Heart right ventricle (tissue), 16 donors: Measurements from ENCODE around the gene ALDOA. TPM values are rescaled to one million over a fixed set of nuclear protein-coding genes. Genes with fewer than 3 reads are reported as not detected.
"Not testable (repeated sequence)": the region's sequence is repeated elsewhere in the genome, so short reads cannot be mapped to it uniquely, and the experiment has no call there.

Experiments
- ATAC-seq, 8 donors: fragments of 200-7000 bp; cut with Tn5 transposase; one replicate each; pipeline ENCODE4 v1.9.1; 2020; ENCODE audit warnings: mild to moderate bottlenecking in 8 of 8, moderate library complexity in 8 of 8, moderate number of reproducible peaks in 1 of 8
- DNase-seq, 2 donors: peaks; one replicate each; pipeline ENCODE4 v3.0.0-alpha.2; 2020
- H3K27ac ChIP-seq, 10 donors: fragments of 200-600 bp; sonication (generic) in 2 of 10; one replicate each; pipeline versions ENCODE4 v1.5.0 to v1.8.0; 2020 to 2022; ENCODE audit warnings: mild to moderate bottlenecking in 3 of 10
- H3K27me3 ChIP-seq, 7 donors: fragments of 200-600 bp; one replicate each; pipeline ENCODE4 v1.8.0; 2021 to 2022; ENCODE audit warnings: mild to moderate bottlenecking in 2 of 7
- H3K36me3 ChIP-seq, 9 donors: fragments of 200-600 bp; sonication (generic) in 1 of 9; one replicate each; pipeline versions ENCODE4 v1.5.0 to v1.8.0; 2020 to 2022; ENCODE audit warnings: mild to moderate bottlenecking in 2 of 9
- H3K4me1 ChIP-seq, 9 donors: fragments of 200-600 bp; sonication (generic) in 1 of 9; one replicate each; pipeline versions ENCODE4 v1.5.0 to v1.8.0; 2020 to 2022; ENCODE audit warnings: mild to moderate bottlenecking in 4 of 9
- H3K4me3 ChIP-seq, 10 donors: fragments of 200-600 bp; sonication (generic) in 2 of 10; one replicate each; pipeline versions ENCODE4 v1.5.0 to v1.8.0; 2020 to 2022; ENCODE audit warnings: mild to moderate bottlenecking in 7 of 10, moderate library complexity in 2 of 10
- H3K9me3 ChIP-seq, 11 donors: fragments of 200-600 bp in 10 of 11; sonication (generic) in 2 of 11; one replicate each; pipeline versions ENCODE4 v1.5.0 to v1.8.0; 2013 to 2022; ENCODE audit warnings: mild to moderate bottlenecking in 2 of 11, control low read depth in 1 of 11, moderate library complexity in 1 of 11
- WGBS, 2 donors: extraction: QIAGEN DNeasy Blood & Tissue Kit; methylation state at CpG; one replicate each; pipeline ENCODE4 v1.1.7; 2013; ENCODE audit warnings: inconsistent platforms in 1 of 2; 5-methylcytosine and 5-hydroxymethylcytosine counted together
- intact Hi-C, 10 donors: fragments of 100-400 bp; cut with DNase I; formaldehyde crosslinking; loops; one replicate each; pipeline versions ENCODE4 v1.11.1 to v1.14.2; 2022
- long read RNA-seq, 3 donors: library from polyadenylated mRNA; unstranded; transcript quantifications; one replicate each; pipeline ENCODE4 v2.0.0, GENCODE V29; 2020 to 2021
- polyA plus RNA-seq, 2 donors: library from polyadenylated mRNA; stranded (reverse); fragments of 200-250 nt; gene quantifications; one replicate each; pipeline ENCODE4 v1.2.3, GENCODE V29; 2013
- total RNA-seq, 10 donors: library from RNA; stranded (reverse); fragmentation: NEBNext Ultra II Directional in 3 of 10; extraction: Animal tissue kit (Norgen Biotek cat#: 25700) in 3 of 10; gene quantifications; one replicate each; pipeline versions ENCODE4 v1.2.1 to v1.2.4, GENCODE V29; 2021 to 2023
- TF ChIP-seq, protein P1 (sequence below), 9 donors: fragments of 200-600 bp; sonication (generic) in 2 of 9; IDR thresholded peaks; one replicate each; pipeline versions ENCODE4 v1.5.0 to v1.8.0; 2021 to 2022; ENCODE audit warnings: antibody characterized with exemption in 9 of 9, mild to moderate bottlenecking in 5 of 9, moderate library complexity in 1 of 9
- donor health status: Arrhythmogenic right ventricular cardiomyopathy.
- donor health status: ischemic (EF 13 %, LVEDD 7.1; RV severe dilation, severe dysfunction).
- donor health status: healthy with polysubstance abuse.
- donor health status: DM: no; HTN: yes; CAD: no.
- donor health status: DM: no; HTN: no; CAD: no.
- donor health status: ischemic (EF 25% LVEDD 6.9; RV normal size, moderate dysfunction).
- donor health status: ischemic (EF 25% LVEDD 5.7; RV mildly dilated, moderate dysfunction).
- donor health status: healthy.
- donor health status: DM: yes; HTN: yes; CAD: no.
- donor health status: Ischemic cardiomyopathy.
- donor health status: ischemic (EF 35%, LVEDD 5.7; RV mildly dilated, moderate dysfunction).
- donor health status: nonischemic (EF 11% LVEDD 7.7; RV severe dilation, severe dysfunction).
- donor health status: DM: yes; HTN: yes; CAD: no.
- donor health status: PGD.
- donor health status: ischemic (EF 29% LVEDD 5.4; RV normal size, mild dysfunction).
- donor health status: nonischemic (EF 23%, LVEDD 6.1; RV moderate dilation, normal function).

ALDOA gene
- total RNA-seq = 1,000 to 10,000 TPM; 3,057 to 4,582 (median 3,914) TPM
- 1,000 to 10,000 TPM; 2,873 to 3,079 TPM for polyA plus RNA-seq
- long read RNA-seq, donor 1, transcript ALDOA-202 (9 exons, 1,603 nt) = minor isoform, 22 of 4,028 reads
- long read RNA-seq, donor 1, transcript ALDOA-206 (9 exons, 1,550 nt) = minor isoform, 266 of 4,028 reads
- long read RNA-seq, donor 1, transcript ALDOA-219 (8 exons, 1,499 nt) = minor isoform, 15 of 4,028 reads
- long read RNA-seq, donor 1, transcript ALDOA-209 (9 exons, 1,579 nt) = major isoform, 3,548 of 4,028 reads
- long read RNA-seq, donor 1, partial matches to known transcripts = 4 of 4,028 reads
- long read RNA-seq, donor 1, other reads (novel, unspliced or antisense) = 156 of 4,028 reads
- long read RNA-seq, donor 2, transcript ALDOA-202 (9 exons, 1,603 nt) = minor isoform, 24 of 5,350 reads
- long read RNA-seq, donor 2, transcript ALDOA-206 (9 exons, 1,550 nt) = minor isoform, 319 of 5,350 reads
- long read RNA-seq, donor 2, transcript ALDOA-219 (8 exons, 1,499 nt) = minor isoform, 17 of 5,350 reads
- long read RNA-seq, donor 2, transcript ALDOA-209 (9 exons, 1,579 nt) = major isoform, 4,775 of 5,350 reads
- long read RNA-seq, donor 2, partial matches to known transcripts = 3 of 5,350 reads
- long read RNA-seq, donor 2, other reads (novel, unspliced or antisense) = 189 of 5,350 reads
- long read RNA-seq, donor 3, transcript ALDOA-209 (9 exons, 1,579 nt) = major isoform, 11,009 of 11,759 reads
- long read RNA-seq, donor 3, transcript ALDOA-201 (9 exons, 1,447 nt) = minor isoform, 18 of 11,759 reads
- long read RNA-seq, donor 3, transcript ALDOA-202 (9 exons, 1,603 nt) = minor isoform, 34 of 11,759 reads
- long read RNA-seq, donor 3, transcript ALDOA-206 (9 exons, 1,550 nt) = minor isoform, 639 of 11,759 reads
- long read RNA-seq, donor 3, partial matches to known transcripts = 21 of 11,759 reads
- long read RNA-seq, donor 3, other reads (novel, unspliced or antisense) = 7 of 11,759 reads

DNA sequence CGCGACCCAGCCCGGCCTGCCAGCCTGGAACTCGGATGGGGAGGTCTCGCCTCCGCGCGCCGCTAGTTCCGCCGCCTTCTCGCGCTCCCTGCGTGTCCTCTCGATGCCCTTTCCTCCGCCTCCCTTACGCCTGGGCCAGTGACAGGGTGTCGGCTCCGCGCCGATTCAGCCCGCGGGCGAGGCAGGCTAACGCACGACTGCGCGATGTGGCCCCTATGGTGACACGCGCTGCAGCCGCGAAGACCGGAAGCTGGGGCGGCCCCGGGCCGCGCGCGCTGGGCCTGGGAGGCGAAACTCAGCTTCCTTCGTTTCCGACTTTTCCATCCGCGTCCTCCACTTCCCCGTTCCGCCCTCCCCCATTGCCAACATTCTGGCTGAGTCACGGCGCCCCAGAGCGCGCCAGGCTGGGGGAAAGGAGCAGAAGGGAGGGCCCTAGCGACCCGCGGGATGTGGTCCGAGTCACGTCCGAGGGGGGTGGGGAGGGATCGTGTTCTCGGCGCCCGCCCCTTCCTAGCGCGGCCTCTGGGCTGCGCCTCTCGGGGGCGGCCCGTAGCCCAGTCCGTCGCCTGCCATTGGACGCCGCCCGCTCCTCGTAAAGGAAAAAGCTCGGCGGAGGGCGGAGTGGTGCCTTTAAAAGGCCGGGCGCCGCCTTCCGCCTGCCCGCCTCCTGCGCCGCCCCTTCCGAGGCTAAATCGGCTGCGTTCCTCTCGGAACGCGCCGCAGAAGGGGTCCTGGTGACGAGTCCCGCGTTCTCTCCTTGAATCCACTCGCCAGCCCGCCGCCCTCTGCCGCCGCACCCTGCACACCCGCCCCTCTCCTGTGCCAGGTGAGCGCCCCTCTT, at the start of gene ALDOA:
ALDOA (plus strand) TSS at position 659 of the 841 bp plus-strand sequence. CDS start 1,138 bp downstream, outside the sequence.
- peak within 1 kb of the TSS; percentile 79 to 100 (median 92) for H3K4me3 ChIP-seq
- TF ChIP-seq, protein P1, sequence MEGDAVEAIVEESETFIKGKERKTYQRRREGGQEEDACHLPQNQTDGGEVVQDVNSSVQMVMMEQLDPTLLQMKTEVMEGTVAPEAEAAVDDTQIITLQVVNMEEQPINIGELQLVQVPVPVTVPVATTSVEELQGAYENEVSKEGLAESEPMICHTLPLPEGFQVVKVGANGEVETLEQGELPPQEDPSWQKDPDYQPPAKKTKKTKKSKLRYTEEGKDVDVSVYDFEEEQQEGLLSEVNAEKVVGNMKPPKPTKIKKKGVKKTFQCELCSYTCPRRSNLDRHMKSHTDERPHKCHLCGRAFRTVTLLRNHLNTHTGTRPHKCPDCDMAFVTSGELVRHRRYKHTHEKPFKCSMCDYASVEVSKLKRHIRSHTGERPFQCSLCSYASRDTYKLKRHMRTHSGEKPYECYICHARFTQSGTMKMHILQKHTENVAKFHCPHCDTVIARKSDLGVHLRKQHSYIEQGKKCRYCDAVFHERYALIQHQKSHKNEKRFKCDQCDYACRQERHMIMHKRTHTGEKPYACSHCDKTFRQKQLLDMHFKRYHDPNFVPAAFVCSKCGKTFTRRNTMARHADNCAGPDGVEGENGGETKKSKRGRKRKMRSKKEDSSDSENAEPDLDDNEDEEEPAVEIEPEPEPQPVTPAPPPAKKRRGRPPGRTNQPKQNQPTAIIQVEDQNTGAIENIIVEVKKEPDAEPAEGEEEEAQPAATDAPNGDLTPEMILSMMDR (IDR thresholded peaks at IDR 0.05) = no peak
- H3K4me1 ChIP-seq = peaks cover 19 to 68% (median 54%) of the 10 kb centered on the region in 9 donors
- H3K27me3 ChIP-seq = no peaks in the 10 kb centered on the region
- peaks cover 5 to 46% (median 31%) of the 10 kb centered on the region in 9 donors for H3K36me3 ChIP-seq
- WGBS, 2 donors = 0% methylated on average over 98 to 99 of the region's 99 CpGs
- intact Hi-C loops = loop anchor here in 3 of 10 donors (1.0 to 10.0 kb wide), 5 partner anchors 10 to 469 kb away; partner anchors contain the start of genes PPP4C (in 1 of the 3), TAOK2 (in 1 of the 3) and ZNF747 (in 1 of the 3)
- peak; percentile 98 for DNase-seq
- ATAC-seq = peak; percentile 88 to 94 (median 91)
- no peaks in the 10 kb centered on the region for H3K9me3 ChIP-seq
- peak within 1 kb of the TSS; percentile 97 to 100 (median 98) for H3K27ac ChIP-seq

DNA sequence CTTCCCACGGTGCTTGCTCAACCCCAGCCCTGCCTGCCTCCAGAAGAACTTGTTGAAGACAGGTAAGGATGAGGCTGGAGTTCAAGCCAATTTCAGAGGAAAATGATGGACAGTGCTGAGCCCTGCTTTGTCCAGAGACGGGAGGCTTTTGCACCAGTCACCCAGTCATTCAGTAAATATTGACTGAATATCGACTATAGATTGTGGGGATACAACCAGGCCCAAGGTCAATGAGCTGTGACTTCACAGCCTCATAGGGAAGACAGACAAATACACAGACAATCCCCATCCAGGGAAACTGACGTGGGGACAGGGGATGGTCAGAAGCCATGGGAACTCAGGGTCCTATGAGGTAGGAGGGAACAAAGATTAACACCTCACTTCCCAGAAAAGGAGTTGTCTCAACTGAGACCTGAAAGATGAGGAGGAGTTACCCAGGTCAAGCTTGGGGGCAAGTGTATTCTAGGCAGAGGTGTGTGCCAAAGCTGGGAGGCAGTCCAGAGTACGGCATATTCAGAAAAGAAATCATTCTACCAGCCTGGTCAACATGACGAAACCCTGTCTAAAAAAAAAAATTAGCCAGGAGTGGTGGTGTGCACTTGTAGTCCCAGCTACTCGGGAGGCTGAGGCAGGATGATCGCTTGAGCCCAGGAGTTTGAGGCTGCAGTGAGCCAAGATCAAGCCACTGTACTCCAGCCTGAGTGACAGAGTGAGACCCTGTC, 48.8 kb upstream of the ALDOA start:
- ATAC-seq = no peak
- 73 to 74% methylated on average over 8 of the region's 8 CpGs for WGBS, 2 donors
- Histone ChIP-seq H3K9me3 (no peaks in the 10 kb centered on the region), H3K36me3 (no peaks in the 10 kb centered on the region), H3K4me3 (no peak overlapping the region), H3K27ac (no peak overlapping the region), H3K27me3 (peaks cover 0 to 13% (median 10%) of the 10 kb centered on the region in 7 donors), H3K4me1 (peaks cover 0 to 16% (median 8%) of the 10 kb centered on the region in 9 donors)
- no peak for DNase-seq
- intact Hi-C loops = loop anchor here in 2 of 10 donors (10.0 kb wide), 2 partner anchors 82 to 322 kb away; no protein-coding TSS in a partner anchor
- TF ChIP-seq, protein P1 (IDR thresholded peaks at IDR 0.05) = no peak

DNA sequence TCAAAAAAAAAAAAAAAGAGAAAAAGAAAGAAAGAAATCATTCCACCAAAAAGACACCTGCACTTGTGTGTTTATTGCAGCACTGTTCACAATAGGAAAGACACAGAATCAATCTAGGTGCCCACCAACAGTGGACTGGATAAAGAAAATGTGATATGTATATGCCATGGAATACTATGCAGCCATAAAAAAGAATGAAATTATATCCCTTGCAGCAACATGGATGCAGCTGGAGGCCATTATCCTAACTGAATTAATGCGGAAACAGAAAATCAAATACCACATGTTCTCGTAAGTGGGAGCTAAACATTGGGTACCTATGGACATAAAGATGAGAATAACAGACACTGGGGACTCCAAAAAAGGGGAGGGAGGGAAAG, 48.3 kb upstream of the ALDOA start:
- TF ChIP-seq, protein P1 (IDR thresholded peaks at IDR 0.05) = no peak
- ATAC-seq (no peak), DNase-seq (no peak)
- Histone ChIP-seq H3K27me3 (peaks cover 0 to 8% (median 5%) of the 10 kb centered on the region in 7 donors), H3K4me1 (peaks cover 0 to 12% (median 9%) of the 10 kb centered on the region in 9 donors), H3K27ac (no peak overlapping the region), H3K36me3 (no peaks in the 10 kb centered on the region), H3K4me3 (no peak overlapping the region), H3K9me3 (no peaks in the 10 kb centered on the region)
- WGBS, 2 donors = 93 to 98% methylated on average over 2 of the region's 2 CpGs
- intact Hi-C loops = loop anchor here in 2 of 10 donors (10.0 kb wide), 2 partner anchors 82 to 322 kb away; no protein-coding TSS in a partner anchor

DNA sequence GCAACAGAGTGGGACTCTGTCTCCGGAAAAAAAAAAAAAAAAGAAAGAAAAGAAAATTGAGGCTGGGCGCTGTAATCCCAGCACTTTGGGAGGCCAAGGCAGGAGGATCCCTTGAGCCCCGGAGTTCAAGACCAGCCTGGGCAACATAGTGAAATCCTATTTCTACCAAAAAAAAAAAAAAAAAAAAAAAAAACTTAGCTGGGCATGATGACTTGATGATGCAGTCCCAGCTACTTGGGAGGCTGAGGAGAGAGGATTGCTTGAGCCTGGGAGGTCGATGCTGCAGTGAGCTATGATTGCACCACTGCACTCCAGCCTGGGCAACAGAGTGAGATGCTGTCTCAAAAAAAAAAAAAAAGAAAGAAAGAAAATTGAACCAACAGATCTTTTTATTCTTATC, 47.6 kb upstream of the ALDOA start:
- not testable (repeated sequence) for H3K9me3 ChIP-seq, ATAC-seq, H3K27ac ChIP-seq, H3K4me3 ChIP-seq, H3K36me3 ChIP-seq, H3K27me3 ChIP-seq, DNase-seq
- WGBS, 2 donors = 90 to 91% methylated on average over 4 of the region's 4 CpGs
- H3K4me1 ChIP-seq = peaks cover 0 to 12% (median 9%) of the 10 kb centered on the region in 9 donors
- intact Hi-C loops = loop anchor here in 2 of 10 donors (10.0 kb wide), 2 partner anchors 83 to 323 kb away; no protein-coding TSS in a partner anchor
